HL-60/S4 treated with phorbol 12-myristate 13-acetate at 8.2 ng/mL for 4 days and 3 days (cell line): Measurements from ENCODE around the gene KRT20.

Experiments
- in situ Hi-C: fragments of 300-500 bp; cut with MboI; formaldehyde crosslinking; loops from 2 replicates; pipeline ENCODE4 v1.15.0; 2022; ENCODE audit warnings: low sequenced_read_pairs

KRT20 gene

GRCh38 chr17:40884708-40885512, at the start of gene KRT20:
Gene KRT20 (minus strand): TSS chr17:40885242. CDS start chr17:40885185, 57 bp downstream.
- in situ Hi-C loops, result no loop called here

DNA sequence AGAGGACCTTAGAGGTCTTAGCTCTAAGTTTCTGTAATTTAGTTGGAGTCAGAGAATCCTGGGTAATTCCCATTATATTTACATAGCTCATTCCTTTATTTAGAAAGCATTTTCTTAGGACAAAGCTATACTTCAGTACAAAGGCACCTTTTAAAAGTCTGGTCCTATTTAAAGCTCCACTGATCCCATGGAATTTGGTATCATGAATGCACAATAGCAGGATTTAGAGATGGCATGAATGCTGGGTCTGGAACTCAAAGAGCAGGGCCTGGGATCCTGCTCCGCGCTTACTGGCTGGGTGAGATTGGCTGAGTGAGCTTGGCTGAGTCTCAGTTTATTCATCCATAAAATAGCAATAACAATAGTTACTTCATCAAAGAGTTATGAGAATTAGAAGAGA, 47.6 kb upstream of the KRT20 start:
- in situ Hi-C loops, result no loop called here

GRCh38 chr17:40931311-40931710, 46.3 kb upstream of the KRT20 start:
- in situ Hi-C loops, result no loop called here

DNA sequence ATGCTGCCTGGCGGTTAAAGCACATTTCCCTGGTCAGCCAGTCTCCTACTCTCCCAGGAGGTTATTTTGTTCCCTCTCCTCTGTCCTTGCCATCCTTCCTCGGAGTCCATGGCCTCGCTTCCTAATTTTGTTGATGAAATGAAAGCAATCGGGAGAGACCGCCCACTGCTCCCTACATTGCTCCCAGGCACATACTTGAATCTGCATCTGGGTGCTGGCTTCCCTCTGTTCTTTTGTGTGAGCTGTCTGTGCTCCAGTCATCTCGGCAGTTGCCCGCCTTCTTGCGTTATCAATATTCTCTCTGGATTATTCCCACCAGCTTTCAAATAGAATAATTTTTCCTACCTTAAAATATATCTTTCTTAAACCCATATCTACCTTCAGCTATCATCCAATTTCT, 41.3 kb upstream of the KRT20 start:
- in situ Hi-C loops, result no loop called here

DNA sequence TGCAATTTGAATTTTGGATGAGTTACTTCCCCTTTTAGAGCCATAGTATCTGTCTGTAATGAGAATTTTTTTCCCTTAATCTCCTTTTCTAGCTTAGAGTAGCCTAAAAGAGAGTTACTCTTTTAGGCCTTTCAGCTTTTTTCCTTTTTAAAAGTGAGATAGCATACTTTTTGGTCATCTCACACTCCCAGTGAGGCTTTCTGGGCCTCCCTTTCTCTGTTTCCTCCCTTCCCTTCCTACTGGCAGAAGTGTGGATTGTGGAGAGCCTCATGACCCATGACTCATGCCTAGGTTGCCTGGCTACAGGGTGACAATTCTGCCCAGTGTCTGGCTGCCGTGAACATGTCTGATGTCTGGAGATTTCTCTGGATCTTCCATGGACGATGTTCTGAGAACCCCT, 37.2 kb upstream of the KRT20 start:
- in situ Hi-C loops, result loop anchor here (25.0 kb wide), 1 partner anchor 740 kb away; no protein-coding TSS in a partner anchor

DNA sequence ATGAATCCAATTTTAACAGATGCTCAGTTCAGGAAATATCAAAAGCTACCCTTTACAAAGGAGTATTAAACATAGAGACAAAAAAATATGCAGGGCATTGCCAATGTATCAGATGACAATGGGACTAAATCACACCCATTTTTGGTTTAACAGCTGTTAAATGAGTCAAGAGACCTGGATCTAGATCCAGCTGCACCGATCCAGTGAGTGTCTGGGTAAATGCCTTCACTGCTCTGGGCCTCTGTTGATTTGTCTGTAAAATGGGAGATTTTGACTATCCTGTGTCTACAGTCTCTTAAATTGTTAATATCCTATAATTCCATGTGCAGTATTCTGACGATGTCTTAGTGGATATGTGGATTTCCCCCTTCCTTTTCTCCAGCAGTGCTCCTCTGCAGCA, 36.0 kb upstream of the KRT20 start:
- in situ Hi-C loops, result loop anchor here (25.0 kb wide), 1 partner anchor 741 kb away; no protein-coding TSS in a partner anchor

DNA sequence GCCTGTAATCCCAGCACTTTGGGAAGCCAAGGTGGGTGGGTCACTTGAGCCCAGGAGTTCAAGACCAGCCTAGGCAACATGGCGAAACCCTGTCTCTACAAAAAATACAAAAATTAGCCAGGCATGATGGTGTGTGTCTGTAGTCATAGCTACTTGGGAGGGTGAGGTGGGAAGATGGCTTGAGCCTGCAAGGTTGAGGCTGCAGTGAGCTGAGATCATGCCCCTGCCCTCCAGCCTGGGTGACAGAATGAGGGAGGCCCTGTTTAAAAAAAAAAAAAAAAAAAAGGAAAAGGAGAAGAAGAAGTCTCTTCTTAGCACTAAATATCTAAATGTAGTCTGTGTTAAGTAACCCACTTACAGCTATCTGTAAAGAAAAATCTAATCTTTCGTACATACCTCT, 32.1 kb upstream of the KRT20 start:
- in situ Hi-C loops, result loop anchor here (25.0 kb wide), 1 partner anchor 745 kb away; no protein-coding TSS in a partner anchor

DNA sequence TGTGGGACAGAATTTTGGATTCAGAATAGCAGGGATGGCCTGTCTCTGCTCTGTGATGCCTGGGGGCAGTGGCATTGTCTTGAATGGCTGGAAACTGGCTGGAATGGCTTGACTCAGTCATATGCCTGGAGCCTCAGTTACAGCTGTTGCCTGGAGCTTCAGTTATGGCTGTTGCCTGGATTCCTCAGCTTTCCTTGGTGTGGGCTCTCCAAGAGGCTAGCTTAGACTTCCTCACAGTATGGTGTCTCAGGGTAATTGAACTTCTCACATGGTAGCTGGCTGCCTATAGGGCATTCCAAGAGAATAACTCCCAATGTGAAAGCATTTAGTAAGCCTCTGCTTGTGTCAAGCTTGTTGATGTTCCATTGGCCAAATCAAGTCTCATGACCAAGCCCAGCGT, 31.3 kb upstream of the KRT20 start:
- in situ Hi-C loops, result loop anchor here (25.0 kb wide), 1 partner anchor 746 kb away; no protein-coding TSS in a partner anchor

DNA sequence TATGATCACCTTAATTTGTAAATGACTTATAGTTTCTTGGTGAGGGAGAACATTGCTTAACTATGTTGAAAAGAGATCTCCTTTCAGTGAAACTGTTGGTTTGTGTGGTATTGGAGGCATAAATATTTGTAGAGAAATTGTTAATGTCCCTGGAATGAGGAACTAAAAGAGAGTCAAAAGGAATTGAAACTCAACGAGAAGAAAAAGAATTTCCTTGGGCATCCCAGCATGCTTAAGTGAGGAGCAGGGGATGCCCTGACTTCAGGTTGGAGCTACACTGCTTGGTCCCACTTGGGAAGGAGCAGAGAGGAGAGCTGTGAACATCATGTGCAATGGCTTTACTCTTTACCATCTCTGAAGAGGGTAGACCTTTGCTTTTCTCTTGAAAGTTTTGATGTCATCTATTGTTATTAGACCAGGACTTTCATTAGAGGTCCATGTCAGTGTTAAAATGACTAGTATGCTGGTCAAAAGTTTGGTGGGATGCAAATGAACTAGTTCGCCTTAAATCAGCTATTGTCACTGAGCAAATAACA, 30.7 kb upstream of the KRT20 start:
- in situ Hi-C loops, result loop anchor here (25.0 kb wide), 1 partner anchor 747 kb away; no protein-coding TSS in a partner anchor

DNA sequence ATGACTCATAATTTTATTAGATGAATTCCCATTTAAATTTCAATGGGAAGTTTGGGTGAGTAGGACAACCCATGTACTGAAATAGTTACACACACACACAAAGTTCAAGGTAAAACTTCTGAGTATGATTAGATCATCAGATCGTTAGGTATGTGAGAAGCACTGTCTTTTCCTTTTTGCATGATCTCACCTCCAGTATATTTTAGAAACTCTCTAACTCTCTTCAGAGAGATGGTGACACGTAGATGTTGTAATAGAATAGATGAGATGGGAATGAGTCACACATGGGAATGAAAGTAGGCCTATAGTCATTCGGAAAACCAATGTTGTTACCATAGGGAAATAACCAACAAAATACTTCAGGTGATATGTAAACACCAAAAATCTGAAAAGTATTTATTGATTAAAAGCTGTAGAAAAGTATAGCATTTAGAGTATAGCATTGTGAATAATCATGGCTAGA, 30.2 kb upstream of the KRT20 start:
- in situ Hi-C loops, result loop anchor here (25.0 kb wide), 1 partner anchor 747 kb away; no protein-coding TSS in a partner anchor

- in situ Hi-C loops, result loop anchor here (25.0 kb wide), 1 partner anchor 748 kb away; no protein-coding TSS in a partner anchor
Measured at GRCh38 chr17:40914075-40914855, 29.2 kb upstream of the KRT20 start.

DNA sequence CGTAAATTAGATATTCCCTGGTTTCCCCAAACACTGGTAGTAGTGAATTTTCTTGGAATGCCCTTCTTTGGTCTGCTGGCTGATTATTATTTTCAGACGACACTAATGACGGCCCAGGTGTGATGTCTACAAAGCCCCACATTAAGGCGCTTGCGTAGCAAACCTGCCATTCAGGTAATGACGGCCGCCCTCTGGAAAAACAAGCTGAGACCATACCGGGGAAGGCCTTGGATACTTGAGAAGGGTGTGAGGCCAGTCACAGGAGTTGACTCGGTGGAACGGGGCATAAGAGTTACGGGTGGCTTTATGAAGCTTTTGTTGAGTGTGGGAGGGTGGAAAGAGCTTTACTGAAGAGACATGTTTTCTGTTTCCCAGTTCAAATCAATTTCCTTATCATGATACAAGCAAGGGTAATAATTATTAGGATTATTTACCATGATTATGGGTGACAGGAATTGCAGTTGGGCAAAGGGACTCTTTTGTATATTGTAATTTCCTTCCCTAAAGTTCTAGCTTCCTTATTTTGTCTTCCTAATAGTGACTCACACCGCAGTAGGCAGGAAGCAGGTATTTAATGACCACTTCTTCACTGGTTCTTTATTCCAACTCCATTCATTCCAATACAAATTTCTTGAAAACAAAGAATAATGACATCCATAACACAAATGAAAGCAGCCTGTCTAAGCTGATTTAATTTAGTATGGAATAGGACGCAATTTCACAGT, 27.6 kb upstream of the KRT20 start:
- in situ Hi-C loops, result loop anchor here (25.0 kb wide), 1 partner anchor 750 kb away; no protein-coding TSS in a partner anchor

GRCh38 chr17:40910441-40910841, 25.4 kb upstream of the KRT20 start:
- in situ Hi-C loops, result loop anchor here (25.0 kb wide), 1 partner anchor 752 kb away; no protein-coding TSS in a partner anchor

DNA sequence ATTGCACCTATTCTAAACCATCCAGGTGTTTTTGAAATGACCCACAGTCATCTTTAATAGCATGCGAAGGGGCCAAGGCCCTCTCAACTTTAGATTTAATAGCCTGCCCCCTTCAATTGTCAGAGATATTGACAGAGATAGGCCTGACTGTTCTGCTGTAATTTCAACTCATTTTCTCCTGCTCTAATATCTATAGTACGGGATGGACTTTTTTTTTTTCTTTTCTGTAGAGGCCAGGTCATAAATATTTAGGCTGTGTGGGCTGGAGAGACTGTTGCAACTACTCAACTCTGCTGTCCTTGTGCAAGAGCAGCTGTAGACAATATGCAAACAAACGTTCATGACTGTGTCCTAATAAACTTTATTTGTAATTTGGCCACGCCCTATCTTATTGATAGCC, 24.7 kb upstream of the KRT20 start:
- in situ Hi-C loops, result loop anchor here (10.0 to 25.0 kb wide), 2 partner anchors 415 to 753 kb away; no protein-coding TSS in a partner anchor

DNA sequence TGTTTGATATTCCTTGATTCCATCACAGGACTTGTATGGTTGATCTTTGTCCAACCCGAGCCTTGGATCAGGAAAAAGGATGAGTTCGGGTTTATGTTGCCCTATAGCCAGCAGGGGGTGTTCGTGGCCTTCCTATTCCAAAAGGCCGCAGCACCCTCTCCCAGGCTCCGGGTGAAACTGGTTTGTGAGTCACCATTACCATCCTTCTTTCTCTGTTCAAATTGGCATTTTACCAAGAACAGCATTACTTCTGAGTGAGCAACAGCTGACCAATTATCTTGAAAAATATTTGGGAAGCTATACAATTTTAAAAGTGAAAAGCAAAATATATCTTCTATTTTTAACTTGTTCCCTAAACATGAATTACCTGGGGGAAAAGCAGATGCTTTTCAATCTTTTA, 24.3 kb upstream of the KRT20 start:
- in situ Hi-C loops, result loop anchor here (10.0 to 25.0 kb wide), 2 partner anchors 415 to 753 kb away; no protein-coding TSS in a partner anchor

DNA sequence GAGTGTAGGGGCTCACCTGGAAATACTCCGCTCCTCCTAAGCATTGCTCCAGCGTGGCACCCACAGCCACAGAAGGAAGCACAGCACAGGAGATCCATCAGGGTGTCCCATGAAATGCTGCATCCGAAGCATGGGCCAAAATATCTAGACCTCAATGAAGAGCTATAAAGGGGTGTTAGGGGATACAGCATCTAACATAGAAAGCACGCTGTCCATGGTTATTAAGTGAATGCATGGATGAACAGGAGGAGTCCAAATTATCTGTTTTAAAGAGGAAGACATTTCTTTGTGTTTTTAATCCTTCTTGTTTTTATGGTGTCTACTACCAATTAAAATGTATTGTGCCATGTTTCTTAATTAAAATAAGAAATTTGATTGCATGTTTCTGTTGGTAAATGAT, 21.6 kb upstream of the KRT20 start:
- in situ Hi-C loops, result loop anchor here (10.0 to 25.0 kb wide), 2 partner anchors 418 to 756 kb away; no protein-coding TSS in a partner anchor

DNA sequence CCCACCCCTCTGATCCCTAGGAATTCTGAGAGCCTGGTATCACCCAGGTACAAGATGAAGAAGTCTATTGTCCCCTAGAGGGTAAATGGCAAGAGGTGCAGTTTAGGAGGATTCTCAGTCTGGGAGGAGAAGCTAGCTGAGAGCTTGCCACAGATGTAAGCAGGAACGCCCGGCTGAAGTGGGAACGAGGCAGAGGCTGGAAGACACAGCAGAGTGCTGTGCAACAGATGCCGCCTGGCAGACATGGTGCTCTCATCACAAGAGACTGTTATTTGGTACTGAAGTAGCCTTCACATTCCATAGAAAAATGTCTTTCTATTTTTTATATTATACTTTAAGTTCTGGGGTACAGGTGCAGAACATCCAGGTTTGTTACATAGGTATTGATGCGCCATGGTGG, 20.3 kb upstream of the KRT20 start:
- in situ Hi-C loops, result loop anchor here (10.0 to 25.0 kb wide), 2 partner anchors 419 to 757 kb away; no protein-coding TSS in a partner anchor

DNA sequence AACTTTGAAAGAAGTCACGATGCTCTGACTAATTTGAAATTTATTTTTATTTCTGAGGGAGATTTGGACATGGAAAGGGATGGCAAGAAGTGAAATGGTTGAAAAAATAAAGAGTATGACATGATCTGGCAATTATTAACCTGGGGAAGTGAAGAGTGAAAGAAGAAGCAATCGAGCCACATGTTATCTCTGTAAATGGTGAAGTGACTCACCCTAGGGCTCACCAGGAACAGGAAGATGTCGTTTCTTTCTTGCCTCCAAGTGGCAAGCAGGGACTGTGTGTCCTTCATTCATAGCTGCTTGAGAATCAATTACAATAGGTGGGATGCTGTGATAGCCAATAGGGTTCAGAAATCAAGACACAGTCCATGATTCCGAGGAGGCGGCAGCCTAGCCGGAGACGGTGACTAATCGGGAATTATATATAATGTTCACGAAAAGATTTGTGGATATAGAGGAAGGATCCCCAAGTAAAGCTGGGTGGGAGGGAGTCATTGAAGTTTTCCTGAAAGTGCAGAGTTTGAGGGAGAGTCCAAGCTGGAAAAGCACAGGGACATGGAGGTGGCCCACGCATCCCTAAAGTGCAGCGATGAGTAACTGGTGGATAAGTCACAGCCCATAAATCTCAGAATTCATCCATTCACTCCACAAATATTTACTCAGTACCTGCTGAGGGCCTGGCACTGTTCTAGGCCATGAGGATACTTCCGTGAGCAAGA, 18.2 kb upstream of the KRT20 start:
- in situ Hi-C loops, result loop anchor here (10.0 to 25.0 kb wide), 2 partner anchors 422 to 759 kb away; no protein-coding TSS in a partner anchor

- in situ Hi-C loops, result loop anchor here (10.0 to 25.0 kb wide), 2 partner anchors 422 to 760 kb away; no protein-coding TSS in a partner anchor
Measured at GRCh38 chr17:40902498-40902897, 17.5 kb upstream of the KRT20 start.
